Stimulated activated CD8-positive, alpha-beta memory T cell treated with anti-CD3 and anti-CD28 coated beads, Interleukin-7, amount 100 ng/mL, for 24 hours (primary cell): Measurements from ENCODE around the gene GINS1.
A peak's percentile ranks its signal among the peaks of the same experiment; 100 is the strongest.

ENCODE experiments used
- DNase-seq: peaks from one replicate; pipeline ENCODE4 v3.0.0-alpha.2; 2020; ENCODE audit warnings: low read depth

Gene GINS1

DNA sequence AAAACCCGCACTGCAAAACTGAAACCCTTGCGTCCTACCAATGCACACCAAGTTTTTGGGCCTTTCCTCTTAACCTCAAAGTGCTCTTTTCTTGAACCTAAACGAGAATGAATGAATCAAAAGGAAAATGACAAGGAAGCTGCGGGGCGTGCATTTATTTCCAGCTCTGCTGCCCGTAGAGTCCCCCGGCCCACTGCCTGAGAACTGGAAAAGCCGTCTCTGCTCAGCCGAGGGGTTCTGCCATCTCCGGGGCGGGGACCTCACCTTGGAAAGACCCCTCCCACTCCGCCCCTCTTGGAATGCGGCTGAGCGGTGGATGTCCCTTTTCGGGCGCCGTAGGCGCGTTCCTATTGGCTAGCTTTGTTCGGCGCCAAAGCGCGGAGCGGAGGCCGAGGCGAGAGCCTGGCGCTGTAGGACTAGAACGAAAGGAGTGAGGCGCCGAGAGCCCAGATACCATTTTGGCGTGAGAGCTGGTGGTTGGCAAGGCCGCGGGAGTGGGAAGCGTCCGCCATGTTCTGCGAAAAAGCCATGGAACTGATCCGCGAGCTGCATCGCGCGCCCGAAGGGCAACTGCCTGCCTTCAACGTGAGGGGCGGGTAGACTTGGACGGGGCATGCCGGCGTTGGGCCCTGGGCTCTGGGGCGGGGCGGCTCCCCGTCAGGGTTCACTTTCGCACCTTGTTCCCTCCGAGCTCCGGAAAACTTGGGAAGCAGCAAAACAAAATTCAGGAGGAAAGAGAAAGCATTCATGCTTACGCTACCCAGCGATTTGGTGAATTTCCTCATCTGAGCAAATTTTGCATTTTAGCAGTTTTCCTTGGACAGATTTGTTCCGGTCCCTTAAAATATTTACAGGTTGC is at the start of gene GINS1:
Gene GINS1, plus strand, starts transcription at position 363 of the 859 bp plus-strand sequence. Its CDS starts 148 bp downstream, at position 511.
- peak; percentile 68 for DNase-seq

DNA sequence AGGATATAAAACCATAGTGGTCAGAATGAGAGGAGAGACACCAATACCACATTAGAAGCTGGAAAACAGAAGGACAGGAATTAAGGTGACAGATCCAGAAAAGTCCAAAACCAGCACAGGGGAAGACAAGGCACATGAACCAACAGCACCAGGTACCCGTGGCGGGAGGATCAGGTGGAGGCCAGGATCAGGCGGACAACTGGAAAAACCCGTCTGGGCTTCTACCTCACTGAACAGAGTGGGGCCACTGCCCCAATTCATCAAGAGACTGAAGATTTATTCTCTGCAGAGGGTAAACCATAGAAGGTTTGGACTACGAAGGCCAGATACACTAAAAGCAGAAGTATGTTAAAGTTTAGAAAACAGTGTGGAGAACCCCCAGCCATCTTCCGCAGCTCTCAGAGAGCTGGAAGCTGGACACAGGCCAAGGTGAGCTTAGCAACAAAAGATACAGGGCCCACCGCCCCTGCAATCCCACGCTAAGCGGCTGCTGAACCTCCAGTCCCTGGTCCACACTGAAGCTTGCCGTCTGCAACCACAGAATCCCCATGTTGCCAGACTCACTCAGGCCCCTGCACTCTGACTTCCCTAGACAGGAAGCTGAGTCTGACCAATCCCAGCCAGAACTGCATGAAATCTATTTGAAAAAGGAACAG is 46.7 kb upstream of the GINS1 start:
- no peak for DNase-seq

DNA sequence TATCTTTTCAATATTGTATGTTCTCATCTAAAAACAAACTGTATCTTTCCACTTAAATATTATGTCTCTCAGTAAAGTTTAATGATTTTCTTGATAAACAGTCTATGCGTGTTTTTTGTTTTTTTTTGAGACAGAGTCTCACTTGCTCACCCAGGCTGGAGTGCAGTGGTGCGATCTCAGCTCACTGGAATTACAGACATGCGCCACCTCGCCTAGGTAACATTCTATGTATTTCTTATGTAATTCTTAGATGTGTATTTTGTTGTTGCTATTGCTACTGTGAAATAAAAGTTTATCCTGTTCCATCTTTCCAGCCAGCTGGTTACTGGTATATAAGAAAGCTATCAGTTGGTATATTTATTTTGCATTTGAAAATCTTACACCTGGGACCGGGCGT is 46.2 kb upstream of the GINS1 start:
- no peak for DNase-seq

DNA sequence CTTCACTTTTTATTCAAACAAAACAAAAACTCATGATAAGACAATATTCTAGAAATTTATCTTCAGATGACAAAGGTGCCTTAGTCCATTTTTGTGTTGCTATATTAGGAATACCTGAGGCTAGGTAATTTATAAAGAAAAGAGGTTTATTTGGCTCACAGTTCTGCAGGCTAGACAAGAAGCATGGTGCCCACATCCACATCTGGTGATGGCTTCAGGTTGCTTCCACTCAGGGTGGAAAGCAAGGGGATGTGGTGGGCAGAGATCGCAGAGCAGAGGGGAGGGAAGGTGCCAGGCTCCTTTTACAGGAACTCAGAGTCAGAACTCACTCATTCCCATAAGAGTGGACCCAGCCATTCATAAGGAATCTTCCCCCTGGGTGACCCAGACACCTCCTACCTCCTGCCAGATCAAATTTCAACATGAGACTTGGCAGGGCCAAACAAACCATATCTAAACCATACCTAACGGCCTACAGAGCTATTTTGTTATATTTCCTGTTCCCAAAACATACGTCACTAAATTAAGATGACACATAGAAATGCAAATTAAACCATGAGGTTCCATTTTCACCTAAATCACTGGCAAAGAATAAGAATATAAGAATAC is 43.2 kb upstream of the GINS1 start:
- DNase-seq: no peak

DNA sequence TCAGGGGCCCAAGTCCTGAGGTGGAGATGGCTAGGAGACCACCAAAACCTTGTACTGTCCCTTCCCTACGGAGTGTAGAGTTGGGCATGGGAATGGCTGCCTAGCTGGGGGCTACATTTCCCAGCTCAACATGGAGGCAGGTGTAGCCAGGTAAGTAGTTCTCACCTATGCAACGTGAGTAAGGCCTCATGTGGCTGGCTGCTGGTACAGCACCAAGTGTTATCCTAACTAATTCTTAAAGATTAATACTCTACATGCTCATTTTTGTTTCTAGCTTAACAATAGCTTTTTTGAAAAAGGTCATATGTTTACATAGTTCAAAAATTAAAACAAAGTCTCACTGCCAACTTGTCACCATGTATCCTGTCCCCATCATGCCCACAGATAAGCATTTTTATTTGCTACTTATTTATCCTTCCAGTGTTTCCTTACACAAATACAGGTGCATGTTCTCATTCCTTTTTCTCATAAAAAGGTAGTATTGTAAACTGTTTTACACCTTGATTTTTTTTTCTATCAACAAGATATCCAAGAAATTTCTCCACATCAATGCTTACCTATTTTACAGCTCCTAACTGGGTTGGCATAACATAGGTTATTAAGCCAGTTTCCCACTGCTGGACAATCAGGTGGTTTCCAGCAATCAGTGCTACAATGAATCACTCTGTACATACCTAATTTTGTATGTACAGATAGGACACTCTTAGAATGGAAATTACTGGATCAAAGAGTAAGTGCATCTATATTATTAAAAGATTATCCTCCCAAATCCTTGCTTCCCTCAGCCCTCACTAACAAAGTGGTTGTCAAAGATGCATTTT is 42.4 kb upstream of the GINS1 start:
- DNase-seq: no peak

DNA sequence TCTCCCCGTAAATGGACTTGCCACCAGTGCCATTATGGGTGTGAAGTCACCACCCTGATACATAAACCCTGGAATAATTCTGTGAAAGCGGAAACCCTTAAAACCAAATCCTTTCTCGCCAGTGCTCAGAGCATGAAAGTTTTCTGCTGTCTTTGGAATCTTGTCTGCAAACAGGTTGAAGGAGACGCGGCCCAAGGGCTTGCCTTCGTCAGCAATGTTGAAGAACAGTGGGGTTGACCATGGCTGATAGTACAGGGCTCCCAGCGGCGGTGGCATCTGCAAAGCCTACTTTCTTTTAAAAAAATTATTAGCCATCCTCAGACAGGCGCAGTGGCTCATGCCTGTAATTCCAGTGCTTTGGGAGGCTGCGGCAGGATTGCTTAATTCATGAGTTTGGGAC is 38.9 kb upstream of the GINS1 start:
- no peak for DNase-seq

DNA sequence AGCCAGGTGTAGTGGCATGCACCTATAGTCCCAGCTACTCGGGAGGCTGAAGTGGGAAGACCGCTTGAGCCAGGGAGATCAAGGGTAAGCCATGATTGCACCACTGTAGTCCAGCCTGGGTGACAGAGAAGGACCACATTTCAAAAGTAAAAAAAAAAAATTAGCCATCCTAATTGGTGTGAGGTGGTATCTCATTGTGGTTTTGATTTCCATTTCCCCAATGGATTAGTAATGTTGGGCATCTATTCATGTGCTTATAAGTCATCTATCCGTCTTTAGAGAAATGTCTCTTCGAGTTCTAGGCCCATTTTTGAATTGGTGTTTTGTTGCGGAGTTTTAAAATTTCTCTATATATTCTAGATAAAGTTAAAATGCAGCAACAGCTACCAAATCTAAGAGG is 38.5 kb upstream of the GINS1 start:
- no peak for DNase-seq

DNA sequence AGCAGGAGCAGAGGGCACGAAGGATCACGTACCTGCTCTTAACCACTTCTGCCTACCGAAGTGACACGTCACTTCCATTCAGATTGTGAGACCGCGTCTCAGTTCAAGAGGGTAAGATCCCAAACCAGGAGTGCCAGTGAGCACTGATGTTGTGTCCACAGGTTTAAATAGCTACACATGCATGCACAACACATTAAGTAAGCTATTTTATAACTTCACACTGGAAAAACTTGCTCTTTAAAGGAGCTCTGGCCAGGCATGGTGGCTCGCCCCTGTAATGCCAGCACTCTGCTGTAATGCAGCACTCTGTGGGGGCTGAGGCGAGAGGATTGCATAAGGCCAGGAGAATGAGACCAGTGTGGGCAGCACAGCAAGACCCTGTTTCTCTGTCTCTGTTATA is 37.9 kb upstream of the GINS1 start:
- DNase-seq: no peak

DNA sequence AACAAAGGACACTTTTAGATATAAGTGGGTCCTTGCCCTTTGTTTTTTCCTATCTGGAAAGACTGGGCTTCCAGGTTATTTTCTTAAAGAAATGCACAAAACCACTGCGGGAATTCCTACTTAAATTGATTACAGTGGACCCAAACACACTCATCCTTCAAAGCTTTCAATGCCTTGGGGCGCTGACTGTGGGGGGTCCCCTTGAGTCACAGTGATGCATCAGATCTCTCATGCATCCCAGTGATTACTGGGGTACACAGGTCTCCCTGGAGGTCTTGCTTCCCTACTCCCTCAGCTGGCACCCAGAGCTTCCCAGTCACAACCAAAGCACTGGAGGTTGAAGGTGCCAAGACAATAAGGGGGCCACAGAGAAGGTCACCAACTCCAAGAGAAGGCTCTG is 37.5 kb upstream of the GINS1 start:
- DNase-seq: no peak

DNA sequence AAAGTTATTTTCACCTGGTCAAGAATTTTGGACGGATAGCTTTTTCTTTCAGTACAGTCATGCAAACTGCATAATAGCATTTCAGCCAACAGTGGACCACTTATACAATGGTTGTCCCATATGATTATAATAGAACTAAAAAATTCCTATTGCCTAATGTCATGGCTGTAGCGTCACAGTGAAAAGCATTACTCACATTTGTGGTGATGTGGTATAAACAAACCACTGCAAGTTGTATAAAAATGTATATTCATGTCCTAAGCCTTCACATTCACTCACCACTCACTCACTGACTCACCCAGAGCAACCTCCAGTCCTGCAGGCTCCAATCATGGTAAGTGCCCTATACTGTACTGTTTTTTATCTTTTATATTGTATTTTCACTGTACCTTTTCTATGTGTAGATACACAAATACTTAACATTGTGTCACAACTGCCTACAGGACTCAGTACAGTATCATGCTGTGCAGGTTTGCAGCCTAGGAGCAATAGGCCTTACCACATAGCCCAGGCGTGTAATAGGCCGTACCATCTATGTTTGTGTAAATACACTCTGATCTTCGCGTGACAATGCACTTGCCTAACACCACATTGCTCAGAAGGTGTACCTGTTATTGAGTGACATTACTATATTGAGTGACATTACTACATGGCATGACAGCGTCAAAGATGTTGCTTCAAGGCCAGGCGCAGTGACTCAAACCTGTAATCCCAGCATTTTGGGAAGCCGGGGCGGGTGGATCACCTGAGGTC is 34.7 kb upstream of the GINS1 start:
- no peak for DNase-seq

DNA sequence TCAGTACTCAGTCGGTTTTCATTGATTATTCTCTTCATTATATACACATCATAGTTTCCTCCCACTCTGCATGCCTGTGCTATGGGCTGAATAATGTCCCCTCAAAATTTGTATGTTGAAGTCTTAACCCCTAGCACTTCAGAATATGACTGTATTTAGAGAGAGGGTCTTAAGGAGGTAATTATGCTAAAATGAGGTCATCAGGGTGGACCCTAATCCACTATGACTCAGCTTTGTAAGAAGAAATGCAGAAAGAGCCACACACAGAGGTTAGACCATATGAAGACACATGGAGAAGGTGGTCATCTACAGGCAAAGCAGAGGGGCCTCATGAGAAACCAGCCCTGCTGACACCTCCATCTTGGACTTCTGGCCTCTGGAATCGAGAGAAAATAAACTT is 32.6 kb upstream of the GINS1 start:
- no peak for DNase-seq

DNA sequence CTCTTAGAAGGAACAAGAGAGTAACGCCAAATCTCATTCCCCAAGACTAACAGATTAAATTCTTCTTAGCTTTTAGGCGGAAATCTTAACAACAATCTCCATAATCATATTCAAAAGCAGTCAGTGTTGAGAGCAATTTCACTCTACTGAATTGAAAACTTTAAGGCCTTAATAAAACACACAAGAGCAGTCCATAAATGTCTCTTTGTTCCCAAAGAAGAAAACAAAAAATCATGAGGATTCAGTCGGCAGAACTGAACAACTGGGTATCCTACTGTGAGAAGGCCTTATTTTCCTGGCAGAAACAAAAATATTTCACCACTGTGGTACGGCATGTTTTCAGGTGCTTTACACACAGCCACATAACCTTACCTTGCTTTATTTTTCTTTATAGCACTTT is 31.2 kb upstream of the GINS1 start:
- no peak for DNase-seq

DNA sequence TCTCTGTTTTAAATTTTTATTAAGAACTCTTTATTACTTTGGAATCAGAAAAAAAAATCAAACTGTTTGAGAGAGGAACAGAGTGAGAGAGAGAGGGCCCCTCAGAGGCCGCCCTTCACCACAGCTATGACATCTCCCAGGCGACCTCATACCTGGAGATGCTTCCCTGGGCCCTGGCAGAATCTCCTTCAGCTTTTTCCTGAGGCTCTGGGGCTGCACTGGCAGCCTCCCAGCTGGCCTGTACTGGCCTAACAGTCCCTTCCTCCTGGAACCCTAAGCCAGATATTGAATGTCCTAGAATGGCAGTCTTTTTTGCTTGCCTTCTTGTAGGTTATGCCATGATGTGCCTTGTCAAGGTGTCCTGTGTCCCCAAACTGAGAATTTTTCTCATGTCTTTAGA is 30.6 kb upstream of the GINS1 start:
- no peak for DNase-seq

DNA sequence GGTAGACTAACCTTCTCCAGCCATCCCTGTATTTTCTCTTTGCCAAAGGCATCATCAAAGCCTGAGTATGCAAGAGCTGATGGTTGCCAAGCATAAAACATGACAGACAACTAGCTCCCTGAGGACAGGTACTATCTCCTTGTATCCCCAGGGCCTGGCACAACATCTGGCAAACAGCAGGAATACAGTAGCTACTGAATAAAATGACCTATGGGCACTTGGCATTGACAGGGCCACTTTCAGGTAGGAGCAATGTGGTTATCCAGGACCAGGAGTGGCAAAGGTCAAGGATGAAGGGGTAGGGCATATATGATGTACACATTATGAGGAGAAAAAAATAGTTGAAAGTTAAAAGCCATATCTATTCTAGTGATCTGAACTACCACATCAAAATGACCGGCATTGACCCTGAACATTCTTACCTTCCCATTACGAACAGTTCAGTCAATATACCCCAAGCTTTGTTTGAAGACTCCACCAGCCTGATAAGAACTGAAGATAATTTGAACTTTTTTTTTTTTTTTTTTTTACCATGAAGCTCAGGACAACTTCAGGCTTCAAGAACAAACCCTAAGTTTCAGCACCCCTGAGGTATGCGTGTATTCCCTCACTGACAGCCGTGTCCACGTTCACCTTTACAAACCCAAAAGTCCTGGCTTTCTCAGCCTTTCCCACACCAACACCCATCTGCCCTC is 29.1 kb upstream of the GINS1 start:
- no peak for DNase-seq

DNA sequence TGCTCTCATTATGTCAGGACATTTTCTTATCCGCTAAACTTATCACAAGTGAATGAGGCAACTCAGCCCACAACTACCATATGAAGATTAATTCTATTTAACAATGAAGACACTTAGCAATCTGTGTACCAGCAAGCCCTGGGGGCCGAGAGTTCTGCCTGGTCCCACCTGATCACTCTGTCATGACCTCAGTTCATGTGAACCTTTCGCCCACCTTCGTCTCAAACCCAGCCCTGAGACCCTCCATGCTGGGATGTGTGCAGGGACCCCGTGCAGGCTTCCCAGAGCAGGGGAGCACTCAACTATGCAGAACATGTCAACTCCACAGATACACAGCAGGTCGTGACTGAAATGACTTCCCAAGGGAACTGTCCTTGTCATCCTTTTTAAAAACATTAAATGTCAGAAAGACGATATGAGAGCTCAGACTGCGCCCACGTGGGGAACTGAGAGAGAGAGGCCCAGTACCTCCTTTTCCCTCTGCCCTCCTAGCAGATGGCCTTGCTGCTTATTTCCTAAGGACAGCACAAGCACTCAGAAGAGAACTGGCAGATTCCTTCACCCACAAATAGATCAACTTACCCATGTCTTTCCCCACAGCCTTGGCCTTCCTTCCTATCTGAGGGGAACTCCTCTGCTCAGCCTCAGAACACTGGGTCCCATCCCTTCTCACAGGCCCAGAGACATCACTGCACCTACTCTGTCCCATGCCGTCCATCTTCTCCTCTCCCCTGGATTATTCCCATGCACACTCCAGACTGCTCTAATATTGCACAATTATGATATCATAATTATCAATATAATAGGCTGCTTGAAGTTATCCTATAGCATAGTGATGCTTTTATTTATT is 28.4 kb upstream of the GINS1 start:
- DNase-seq: no peak

DNA sequence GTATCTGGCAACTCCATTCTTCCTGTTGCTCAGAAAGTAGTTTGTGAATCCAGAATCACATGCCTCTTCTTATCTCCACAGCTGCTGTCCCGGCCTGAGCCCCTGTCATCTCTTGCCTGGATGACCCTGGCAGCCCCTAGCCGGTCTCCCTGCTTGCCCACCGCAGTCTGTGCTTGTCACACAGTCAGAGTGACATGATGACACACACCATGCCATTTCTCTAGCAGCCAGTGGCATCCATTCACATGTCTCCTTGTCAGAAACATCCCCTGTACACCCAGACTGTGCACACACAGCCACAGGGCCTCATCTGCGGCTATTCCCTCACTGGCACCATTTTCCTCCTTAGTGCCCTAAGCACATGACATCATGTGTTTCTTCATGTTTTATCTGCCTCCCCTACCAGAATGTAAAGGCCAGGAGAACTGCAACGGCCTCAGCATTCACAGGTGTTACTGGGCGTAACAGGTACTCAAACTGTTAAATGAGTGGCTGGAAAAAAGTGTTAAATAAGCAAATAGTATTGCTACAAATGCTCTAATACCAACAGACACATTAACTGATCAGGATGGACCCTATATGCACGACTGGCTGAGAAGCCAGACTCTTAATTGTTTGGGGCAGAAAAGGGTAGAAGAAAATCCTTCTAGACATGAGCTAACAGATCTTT is 26.4 kb upstream of the GINS1 start:
- no peak for DNase-seq

DNA sequence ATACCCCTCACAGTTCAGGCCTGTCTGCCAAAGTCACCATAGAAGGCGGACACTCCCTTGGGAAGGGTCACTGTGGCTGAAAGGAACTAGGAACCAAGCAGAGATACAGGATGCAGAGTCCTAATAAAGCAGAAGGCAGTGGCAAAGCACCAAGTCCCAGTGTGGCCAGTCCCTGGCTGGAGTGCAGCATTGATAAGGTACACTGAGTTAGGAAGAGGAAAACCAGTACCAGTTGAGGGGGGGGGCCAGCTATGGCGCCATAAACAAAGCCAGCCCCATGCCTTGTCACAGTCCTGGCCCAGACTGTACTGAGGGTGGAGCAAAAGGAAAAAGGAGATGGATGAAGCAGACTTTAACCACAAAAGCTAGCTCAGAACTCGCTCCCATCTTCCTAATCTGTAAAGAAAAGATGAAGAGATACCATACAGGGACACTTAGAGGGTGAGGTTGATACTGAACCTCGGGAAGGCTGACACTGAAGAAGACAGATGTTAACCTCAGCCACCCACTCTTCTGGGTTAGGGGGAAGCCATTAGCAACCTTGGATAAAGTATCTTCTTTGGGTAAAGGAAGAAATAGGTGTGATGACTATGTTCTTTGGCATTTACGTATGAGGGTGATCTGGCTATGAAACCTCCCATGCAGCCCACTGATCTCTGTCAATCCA is 24.6 kb upstream of the GINS1 start:
- DNase-seq: no peak

DNA sequence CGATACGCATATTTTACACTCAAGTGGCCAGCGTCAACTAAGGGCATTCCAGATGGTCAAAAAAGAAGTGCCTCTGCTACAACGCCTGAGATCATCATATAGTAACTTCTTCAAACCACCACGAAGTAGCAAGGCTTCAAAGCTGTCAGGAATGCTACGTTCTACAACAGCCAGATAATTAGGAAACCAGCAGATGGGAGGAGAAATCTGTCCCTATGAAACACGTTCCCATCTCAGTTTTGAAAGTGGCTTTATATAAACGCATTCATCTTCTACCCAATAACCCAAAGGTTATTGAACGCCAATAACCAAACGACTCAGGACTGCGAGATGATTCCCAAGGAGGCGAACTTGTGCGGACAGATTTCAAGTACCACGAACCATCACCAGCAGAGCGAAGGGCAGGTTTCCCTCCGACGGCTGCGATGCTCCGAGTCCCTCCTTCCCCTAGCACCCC is 18.0 kb upstream of the GINS1 start:
- no peak for DNase-seq
